GM12878 (cell line): ENCODE measurements around the gene ENOPH1. TPM values are rescaled to one million over a fixed set of nuclear protein-coding genes. Genes with fewer than 3 reads are reported as not detected.

ENCODE experiments used
- ATAC-seq: fragments of 200-7000 bp; cut with Tn5 transposase; 3 replicates; pipeline ENCODE4 v1.9.1; 2020; ENCODE audit warnings: mild to moderate bottlenecking, moderate library complexity
- BruUV-seq: library from RNA; stranded (reverse); fragments of 400-500 nt; replicated peaks from 2 replicates; lab custom pipeline; 2021; lab: Mats Ljungman, UMichigan
- CTCF ChIA-PET: fragments of 300-600 bp; sonication (Branson Sonifier 250); formaldehyde crosslinking; extraction: SDS; loops from one replicate; lab custom pipeline; 2021; ENCODE audit warnings: inconsistent platforms; lab: Yijun Ruan, JAX
- POLR2A ChIA-PET: fragments of 350-600 bp; formaldehyde crosslinking; extraction: SDS; loops from one replicate; lab custom pipeline; 2021; ENCODE audit warnings: inconsistent platforms; lab: Charles Lee
- RAD21 ChIA-PET: fragments of 300-600 bp; sonication (Branson Sonifier 250); formaldehyde crosslinking; loops from one replicate; lab custom pipeline; 2023; ENCODE audit warnings: antibody characterized with exemption; ENCODE audit not compliant: unreplicated experiment; lab: Charles Lee
- SMC1A ChIA-PET: fragments of 300-600 bp; sonication (Branson Sonifier 250); formaldehyde crosslinking; loops from one replicate; lab custom pipeline; 2023; ENCODE audit not compliant: unreplicated experiment, uncharacterized antibody; lab: Charles Lee
- DNase-seq: peaks from one replicate; pipeline ENCODE4 v3.0.0-alpha.2; 2011; ENCODE audit warnings: low read depth, low spot score
- FAIRE-seq: peaks from 3 replicates; lab custom pipeline; 2011; peaks lifted over from hg19 to GRCh38; lab: Jason Lieb, UNC
- H2AFZ ChIP-seq: 2 replicates; pipeline ENCODE4 v1.6.0; 2011; ENCODE audit warnings: low read depth, low read length, control low read depth; ENCODE audit not compliant: control insufficient read depth
- H3K27ac ChIP-seq: 2 replicates; pipeline ENCODE4 v1.5.1; 2011; ENCODE audit warnings: control low read depth; ENCODE audit not compliant: control insufficient read depth, insufficient read depth
- H3K27me3 ChIP-seq, 2 experiments: replicated peaks in 1 of 2; 2 replicates each; pipeline versions ENCODE4 v1.6.0 to v1.6.1; 2011; ENCODE audit warnings: low read length in 1 of 2; ENCODE audit not compliant: control insufficient read depth in 2 of 2, insufficient read depth in 2 of 2
- H3K36me3 ChIP-seq, 2 experiments: 2 replicates each; pipeline ENCODE4 v1.5.1; 2011; ENCODE audit warnings: low read length in 1 of 2; ENCODE audit not compliant: control insufficient read depth in 2 of 2, insufficient read depth in 2 of 2
- H3K4me1 ChIP-seq: 2 replicates; pipeline ENCODE4 v1.6.1; 2011; ENCODE audit warnings: mild to moderate bottlenecking, low read length, moderate library complexity, mixed read lengths; ENCODE audit not compliant: control insufficient read depth, insufficient read depth
- H3K4me2 ChIP-seq: 2 replicates; pipeline ENCODE4 v1.6.0; 2011; ENCODE audit warnings: control low read depth; ENCODE audit not compliant: control insufficient read depth, insufficient read depth
- H3K4me3 ChIP-seq: fragments of 200-600 bp; sonication (generic); 2 replicates; pipeline ENCODE4 v1.5.1; 2016
- H3K79me2 ChIP-seq: 2 replicates; pipeline ENCODE4 v1.6.0; 2011; ENCODE audit warnings: low read length; ENCODE audit not compliant: control insufficient read depth, insufficient read depth
- H3K9ac ChIP-seq: 2 replicates; pipeline ENCODE4 v1.8.0; 2011; ENCODE audit warnings: low read length, control low read depth, mixed read lengths; ENCODE audit not compliant: control insufficient read depth, insufficient read depth
- H3K9me3 ChIP-seq: replicated peaks from 3 replicates; pipeline ENCODE4 v1.5.1; 2011; ENCODE audit warnings: mild to moderate bottlenecking, low read length; ENCODE audit not compliant: control insufficient read depth, insufficient read depth
- H4K20me1 ChIP-seq: 2 replicates; pipeline ENCODE4 v1.6.0; 2011; ENCODE audit not compliant: control insufficient read depth, insufficient read depth
- MEF2B ChIP-seq: fragments of 450-650 bp; IDR thresholded peaks from 2 replicates; pipeline ENCODE4 v1.6.1; 2018; ENCODE audit warnings: mild to moderate bottlenecking, moderate library complexity; ENCODE audit not compliant: partially characterized antibody, poor library complexity, severe bottlenecking
- SIN3A ChIP-seq: IDR thresholded peaks from 2 replicates; pipeline ENCODE4 v1.6.1; 2012; ENCODE audit warnings: low read depth, low read length, improper control_type of control experiment
- SMARCA5 ChIP-seq: fragments of 450-650 bp; IDR thresholded peaks from 2 replicates; pipeline ENCODE4 v1.6.1; 2017; ENCODE audit warnings: mild to moderate bottlenecking
- ZNF622 ChIP-seq: fragments of 450-650 bp; IDR thresholded peaks from 2 replicates; pipeline ENCODE4 v1.6.1; 2017; ENCODE audit warnings: mild to moderate bottlenecking, inconsistent platforms
- WGBS: methylation state at CpG from one replicate; pipeline ENCODE4 v1.1.6; 2016; ENCODE audit warnings: low lambda C conversion rate; ENCODE audit not compliant: insufficient replicate concordance, insufficient coverage; ENCODE audit errors: missing lambda C conversion rate; 5-methylcytosine and 5-hydroxymethylcytosine counted together
- in situ Hi-C: fragments of 300-500 bp; cut with MboI; formaldehyde crosslinking; loops from 9 replicates; pipeline ENCODE4 v1.14.3; 2018; ENCODE audit warnings: mixed read lengths
- intact Hi-C: fragments of 100-400 bp; cut with micrococcal nuclease; formaldehyde crosslinking; loops from one replicate; pipeline ENCODE4 v1.14.2; 2022; ENCODE audit not compliant: unreplicated experiment
- polyA plus RNA-seq, 11 experiments: library from polyadenylated mRNA; depleted of rRNA in 4 of 11; unstranded in 6 of 11; stranded (reverse) in 5 of 11; fragments of >200 nt; fragmentation: Nextera tagmentation in 4 of 11; fragmentation: Illumina TruSeq in 1 of 11; extraction: Ambion mirVana in 4 of 11; extraction: Trizol in 1 of 11; gene quantifications; 1 replicate in 1 of 11; 2 replicates in 10 of 11; pipeline versions ENCODE4 v1.2.1 to v1.2.3, GENCODE V29; 2011 to 2016; ENCODE audit warnings: inconsistent platforms in 2 of 11, missing spikeins in 2 of 11, low read depth in 1 of 11
- total RNA-seq, 4 experiments: library from RNA; depleted of rRNA in 3 of 4; stranded (reverse); fragments of >200 nt in 3 of 4; fragmentation: Illumina TruSeq in 1 of 4; extraction: Trizol in 1 of 4; gene quantifications; 2 replicates each; pipeline versions ENCODE4 v1.2.1 to v1.2.3, GENCODE V29; 2013 to 2021
- TF ChIP-seq, protein P1 (sequence below): fragments of 450-650 bp; IDR thresholded peaks from 2 replicates; pipeline ENCODE4 v1.6.1; 2018; ENCODE audit warnings: borderline replicate concordance, mild to moderate bottlenecking; ENCODE audit not compliant: partially characterized antibody
- TF ChIP-seq, protein P2 (sequence below): IDR thresholded peaks from 2 replicates; pipeline ENCODE4 v1.6.1; 2011; ENCODE audit warnings: mild to moderate bottlenecking, low read depth, low read length, moderate library complexity; ENCODE audit not compliant: insufficient replicate concordance

Gene ENOPH1
- total and polyA plus RNA-seq, 10 of the 15 experiments (the other 5 are each of a cell fraction or from before 2014, with no cell fraction given): 24.4 to 83.6 (median 46.7) TPM

DNA sequence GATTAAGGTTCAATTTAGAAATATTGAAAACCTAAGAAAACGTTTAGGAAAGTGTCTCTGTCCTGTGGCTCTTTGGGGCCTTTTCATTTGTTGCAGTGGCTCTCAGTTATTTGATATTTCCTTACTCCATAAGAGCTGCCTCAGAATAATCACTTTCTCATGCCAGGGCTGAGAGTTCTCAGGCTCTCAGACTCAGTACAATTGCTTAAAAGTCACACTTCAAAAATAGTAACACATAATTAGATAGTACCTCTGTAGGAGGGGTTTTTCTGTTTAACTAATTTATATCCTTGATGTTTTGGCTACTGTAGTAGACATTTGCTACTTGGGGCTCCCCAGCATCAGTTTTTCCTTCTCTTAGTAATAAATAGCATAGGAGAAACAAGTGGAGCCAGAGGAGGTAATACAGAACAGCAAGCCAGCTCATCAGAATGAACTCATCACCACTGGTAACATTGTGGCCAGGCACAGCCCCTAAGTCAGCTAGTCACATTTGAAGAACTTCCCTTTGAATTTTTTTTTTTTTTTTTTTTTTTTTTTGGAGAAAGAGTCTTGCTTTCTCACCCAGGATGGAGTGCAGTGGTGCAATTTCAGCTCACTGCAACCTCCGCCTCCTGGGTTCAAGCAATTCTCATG, 48.6 kb upstream of the ENOPH1 start:
- H3K4me2 ChIP-seq: no peak overlapping the region
- H3K4me3 ChIP-seq: no peak overlapping the region
- H3K36me3 ChIP-seq: no peaks in the 10 kb centered on the region
- intact Hi-C loops: no loop called here
- FAIRE-seq: no peak
- POLR2A ChIA-PET: interaction anchor here (1.2 kb wide), 1 partner anchor 48 kb away, joined by 7 read pairs; the partner anchor contains the start of gene HNRNPDL
- BruUV-seq: no TSS peak
- RAD21 ChIA-PET: no interaction called here
- CTCF ChIA-PET: interaction anchor here (1.9 kb wide), 1 partner anchor 21 kb away, joined by 7 read pairs; no protein-coding TSS in a partner anchor
- H2AFZ ChIP-seq: no peak overlapping the region
- peak; percentile 39 for TF ChIP-seq MEF2B
- TF ChIP-seq SMARCA5: no peak
- H3K9me3 ChIP-seq: peaks cover 2% of the 10 kb centered on the region; the same call in 2 of the 3 replicates
- no peaks in the 10 kb centered on the region for H3K4me1 ChIP-seq
- DNase-seq: no peak
- in situ Hi-C loops: no loop called here
- H3K9ac ChIP-seq: no peak overlapping the region
- no peak for ATAC-seq
- no peak overlapping the region for H3K27ac ChIP-seq
- H4K20me1 ChIP-seq: no peaks in the 10 kb centered on the region
- 52% methylated on average over 2 of the region's 2 CpGs for WGBS
- peaks cover under 1% of the 10 kb centered on the region; the same call in 1 of the 2 replicates for H3K79me2 ChIP-seq
- SMC1A ChIA-PET: interaction anchor here (0.6 to 1.0 kb wide), 3 partner anchors 19 to 244 kb away, joined by 3 read pairs; no protein-coding TSS in a partner anchor
- no peaks in the 10 kb centered on the region for H3K27me3 ChIP-seq

DNA sequence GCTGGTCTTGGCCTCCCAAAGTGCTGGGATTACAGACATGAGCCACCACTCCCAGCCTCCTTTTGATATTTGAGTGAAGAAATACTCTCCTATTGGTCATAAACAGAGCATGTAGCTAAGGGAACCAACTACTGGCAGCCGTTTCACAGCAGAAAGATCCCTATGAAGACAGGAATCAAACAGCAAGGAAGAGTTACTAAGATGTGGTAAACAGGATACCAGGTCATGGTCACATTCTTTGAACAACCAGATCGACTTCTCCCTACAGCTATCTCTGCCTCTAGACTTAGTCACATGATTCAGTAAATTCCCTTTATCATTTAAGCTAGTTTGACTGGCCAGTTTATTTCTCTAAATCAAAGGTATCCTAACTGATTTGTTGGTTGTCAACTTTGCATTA, 47.6 kb upstream of the ENOPH1 start:
- DNase-seq (no peak), ATAC-seq (no peak), FAIRE-seq (no peak)
- ChIA-PET POLR2A (no interaction called here), RAD21 (interaction anchor here (0.8 kb wide), 1 partner anchor 78 kb away, joined by 3 read pairs; no protein-coding TSS in a partner anchor), CTCF (interaction anchor here (1.1 kb wide), 1 partner anchor 48 kb away, joined by 4 read pairs; no protein-coding TSS in a partner anchor), SMC1A (interaction anchor here (0.7 kb wide), 1 partner anchor 243 kb away, joined by 3 read pairs; no protein-coding TSS in a partner anchor)
- BruUV-seq: no TSS peak
- Histone ChIP-seq H3K36me3 (no peaks in the 10 kb centered on the region), H3K4me3 (no peak overlapping the region), H3K9ac (no peak overlapping the region), H3K79me2 (no peaks in the 10 kb centered on the region), H3K4me1 (no peaks in the 10 kb centered on the region), H2AFZ (no peak overlapping the region), H4K20me1 (no peaks in the 10 kb centered on the region), H3K27ac (no peak overlapping the region), H3K9me3 (peaks cover 2% of the 10 kb centered on the region; the same call in 2 of the 3 replicates), H3K27me3 (no peaks in the 10 kb centered on the region), H3K4me2 (no peak overlapping the region)
- no peak for TF ChIP-seq SIN3A
- TF ChIP-seq, protein P1, sequence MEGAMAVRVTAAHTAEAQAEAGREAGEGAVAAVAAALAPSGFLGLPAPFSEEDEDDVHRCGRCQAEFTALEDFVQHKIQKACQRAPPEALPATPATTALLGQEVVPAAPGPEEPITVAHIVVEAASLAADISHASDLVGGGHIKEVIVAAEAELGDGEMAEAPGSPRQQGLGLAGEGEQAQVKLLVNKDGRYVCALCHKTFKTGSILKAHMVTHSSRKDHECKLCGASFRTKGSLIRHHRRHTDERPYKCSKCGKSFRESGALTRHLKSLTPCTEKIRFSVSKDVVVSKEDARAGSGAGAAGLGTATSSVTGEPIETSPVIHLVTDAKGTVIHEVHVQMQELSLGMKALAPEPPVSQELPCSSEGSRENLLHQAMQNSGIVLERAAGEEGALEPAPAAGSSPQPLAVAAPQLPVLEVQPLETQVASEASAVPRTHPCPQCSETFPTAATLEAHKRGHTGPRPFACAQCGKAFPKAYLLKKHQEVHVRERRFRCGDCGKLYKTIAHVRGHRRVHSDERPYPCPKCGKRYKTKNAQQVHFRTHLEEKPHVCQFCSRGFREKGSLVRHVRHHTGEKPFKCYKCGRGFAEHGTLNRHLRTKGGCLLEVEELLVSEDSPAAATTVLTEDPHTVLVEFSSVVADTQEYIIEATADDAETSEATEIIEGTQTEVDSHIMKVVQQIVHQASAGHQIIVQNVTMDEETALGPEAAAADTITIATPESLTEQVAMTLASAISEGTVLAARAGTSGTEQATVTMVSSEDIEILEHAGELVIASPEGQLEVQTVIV: no peak
- no peak for TF ChIP-seq ZNF622
- TF ChIP-seq, protein P2, sequence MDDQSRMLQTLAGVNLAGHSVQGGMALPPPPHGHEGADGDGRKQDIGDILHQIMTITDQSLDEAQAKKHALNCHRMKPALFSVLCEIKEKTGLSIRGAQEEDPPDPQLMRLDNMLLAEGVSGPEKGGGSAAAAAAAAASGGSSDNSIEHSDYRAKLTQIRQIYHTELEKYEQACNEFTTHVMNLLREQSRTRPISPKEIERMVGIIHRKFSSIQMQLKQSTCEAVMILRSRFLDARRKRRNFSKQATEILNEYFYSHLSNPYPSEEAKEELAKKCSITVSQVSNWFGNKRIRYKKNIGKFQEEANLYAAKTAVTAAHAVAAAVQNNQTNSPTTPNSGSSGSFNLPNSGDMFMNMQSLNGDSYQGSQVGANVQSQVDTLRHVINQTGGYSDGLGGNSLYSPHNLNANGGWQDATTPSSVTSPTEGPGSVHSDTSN: no peak
- intact Hi-C loops (no loop called here), in situ Hi-C loops (no loop called here)
- WGBS: 3% methylated on average over 2 of the region's 2 CpGs
